ENCODE measurements around the gene PRPF40B.

- TF ChIP-seq EZH2 (IDR thresholded peaks at IDR 0.05; ENCODE audit: low read depth), result no peak
- TF ChIP-seq CTCF (conservative IDR thresholded peaks at IDR 0.05), result no peak
These were observed 46.4 kb downstream of the PRPF40B start for GRCh38 chr12:49669796-49670195.
